ENCODE measurements around the gene FEZF1.

Gene FEZF1

GRCh38 chr7:122304319-122304975, at the start of gene FEZF1:
TSS of gene FEZF1 (minus strand) at chr7:122304750. CDS start at chr7:122304437, 313 bp downstream.
- no peaks in the 10 kb centered on the region for H3K36me3 ChIP-seq (replicated peaks)
- in situ Hi-C loops (cut with HindIII; ENCODE audit: low pct_ligation_motif_present, low sequenced_read_pairs), result no loop called here
- TF ChIP-seq, protein P1, sequence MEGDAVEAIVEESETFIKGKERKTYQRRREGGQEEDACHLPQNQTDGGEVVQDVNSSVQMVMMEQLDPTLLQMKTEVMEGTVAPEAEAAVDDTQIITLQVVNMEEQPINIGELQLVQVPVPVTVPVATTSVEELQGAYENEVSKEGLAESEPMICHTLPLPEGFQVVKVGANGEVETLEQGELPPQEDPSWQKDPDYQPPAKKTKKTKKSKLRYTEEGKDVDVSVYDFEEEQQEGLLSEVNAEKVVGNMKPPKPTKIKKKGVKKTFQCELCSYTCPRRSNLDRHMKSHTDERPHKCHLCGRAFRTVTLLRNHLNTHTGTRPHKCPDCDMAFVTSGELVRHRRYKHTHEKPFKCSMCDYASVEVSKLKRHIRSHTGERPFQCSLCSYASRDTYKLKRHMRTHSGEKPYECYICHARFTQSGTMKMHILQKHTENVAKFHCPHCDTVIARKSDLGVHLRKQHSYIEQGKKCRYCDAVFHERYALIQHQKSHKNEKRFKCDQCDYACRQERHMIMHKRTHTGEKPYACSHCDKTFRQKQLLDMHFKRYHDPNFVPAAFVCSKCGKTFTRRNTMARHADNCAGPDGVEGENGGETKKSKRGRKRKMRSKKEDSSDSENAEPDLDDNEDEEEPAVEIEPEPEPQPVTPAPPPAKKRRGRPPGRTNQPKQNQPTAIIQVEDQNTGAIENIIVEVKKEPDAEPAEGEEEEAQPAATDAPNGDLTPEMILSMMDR (IDR thresholded peaks at IDR 0.05; ENCODE audit: low read depth, low read length, missing control alignments), result no peak
- no peak within 1 kb of the TSS for H3K27ac ChIP-seq
- H3K4me3 ChIP-seq (ENCODE audit: low read depth, low read length), result no peak within 1 kb of the TSS
- H3K27me3 ChIP-seq (replicated peaks), result peaks cover 93% of the 10 kb centered on the region
- no peak for DNase-seq

- in situ Hi-C loops (cut with HindIII; ENCODE audit: low pct_ligation_motif_present, low sequenced_read_pairs), result no loop called here
- Histone ChIP-seq H3K27me3 (replicated peaks) (no peaks in the 10 kb centered on the region), H3K36me3 (replicated peaks) (no peaks in the 10 kb centered on the region), H3K4me3 (ENCODE audit: low read depth, low read length) (no peak overlapping the region), H3K27ac (no peak overlapping the region)
- TF ChIP-seq, protein P1 (IDR thresholded peaks at IDR 0.05; ENCODE audit: low read depth, low read length, missing control alignments), result no peak
- no peak for DNase-seq
Measured at GRCh38 chr7:122352454-122352853, 47.9 kb upstream of the FEZF1 start.

DNA sequence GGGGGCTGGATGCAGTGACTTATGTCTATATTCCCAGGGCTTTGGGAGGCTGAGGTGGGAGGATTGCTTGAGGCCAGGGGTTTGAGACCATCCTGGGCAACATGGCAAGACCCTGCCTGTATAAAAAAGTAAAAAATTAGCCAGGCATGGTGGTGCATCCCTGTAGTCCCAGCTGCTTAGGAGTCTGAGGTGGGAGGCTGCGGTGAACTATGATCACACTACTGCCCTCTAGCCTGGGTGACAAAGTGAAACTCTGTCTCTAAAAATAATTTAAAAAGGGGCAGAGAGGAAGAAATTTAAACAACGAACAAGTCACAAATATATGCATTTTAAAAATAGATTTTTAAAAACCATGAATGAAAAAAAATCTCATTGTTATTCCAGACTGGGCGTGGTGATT, 46.2 kb upstream of the FEZF1 start:
- Histone ChIP-seq H3K36me3 (replicated peaks) (no peaks in the 10 kb centered on the region), H3K27me3 (replicated peaks) (no peaks in the 10 kb centered on the region), H3K27ac (no peak overlapping the region), H3K4me3 (ENCODE audit: low read depth, low read length) (no peak overlapping the region)
- TF ChIP-seq, protein P1 (IDR thresholded peaks at IDR 0.05; ENCODE audit: low read depth, low read length, missing control alignments), result no peak
- in situ Hi-C loops (cut with HindIII; ENCODE audit: low pct_ligation_motif_present, low sequenced_read_pairs), result no loop called here
- DNase-seq, result no peak

- TF ChIP-seq, protein P1 (IDR thresholded peaks at IDR 0.05; ENCODE audit: low read depth, low read length, missing control alignments), result no peak
- no peak for DNase-seq
- in situ Hi-C loops (cut with HindIII; ENCODE audit: low pct_ligation_motif_present, low sequenced_read_pairs), result no loop called here
- no peak overlapping the region for H3K4me3 ChIP-seq (ENCODE audit: low read depth, low read length)
- no peaks in the 10 kb centered on the region for H3K27me3 ChIP-seq (replicated peaks)
- no peak overlapping the region for H3K27ac ChIP-seq
- no peaks in the 10 kb centered on the region for H3K36me3 ChIP-seq (replicated peaks)
Measured at GRCh38 chr7:122344303-122344620, 39.7 kb upstream of the FEZF1 start.

DNA sequence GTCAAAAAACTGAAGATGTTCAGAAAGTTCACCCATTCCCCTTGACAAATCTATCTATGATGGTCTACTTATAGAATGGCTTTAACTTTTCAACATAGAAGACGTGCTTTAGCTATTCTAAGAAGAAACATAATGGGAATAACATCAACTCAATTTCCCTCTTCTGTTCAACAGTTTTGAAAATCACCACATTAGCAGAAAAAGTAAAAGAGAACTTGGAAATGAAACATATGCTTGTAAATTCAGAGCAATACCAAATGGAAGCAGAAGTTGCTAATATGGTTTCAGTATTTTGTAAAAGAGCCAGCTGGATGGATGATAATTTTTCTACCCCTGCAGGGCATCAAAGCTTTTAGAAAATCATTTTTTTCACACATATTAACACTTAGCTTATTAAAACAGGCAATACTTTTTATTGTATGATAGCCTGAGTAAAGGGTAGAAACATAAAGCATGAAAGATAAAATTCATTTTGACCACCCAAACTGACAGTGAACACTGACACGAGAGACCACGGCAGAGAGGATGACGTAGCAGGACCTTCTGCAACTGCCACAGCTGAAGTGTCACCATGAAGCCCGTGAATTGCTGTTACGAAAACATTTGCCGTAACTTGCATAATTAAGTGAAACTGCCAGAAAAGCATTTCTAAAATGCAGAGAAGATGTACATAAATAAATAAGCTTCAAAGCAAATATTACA, 39.2 kb upstream of the FEZF1 start:
- Histone ChIP-seq H3K27me3 (replicated peaks) (no peaks in the 10 kb centered on the region), H3K27ac (no peak overlapping the region), H3K36me3 (replicated peaks) (no peaks in the 10 kb centered on the region), H3K4me3 (ENCODE audit: low read depth, low read length) (no peak overlapping the region)
- TF ChIP-seq, protein P1 (IDR thresholded peaks at IDR 0.05; ENCODE audit: low read depth, low read length, missing control alignments), result no peak
- DNase-seq, result no peak
- in situ Hi-C loops (cut with HindIII; ENCODE audit: low pct_ligation_motif_present, low sequenced_read_pairs), result no loop called here
